T follicular helper cell (primary cell): ENCODE data around the gene TSR1.
A peak's percentile ranks its signal among the peaks of the same experiment; 100 is the strongest.

ENCODE experiments used
- DNase-seq: peaks from one replicate; pipeline ENCODE4 v3.0.0-alpha.2; 2020; ENCODE audit warnings: low read depth

Gene TSR1

GRCh38 chr17:2369039-2369438, 32.8 kb upstream of the TSR1 start:
- DNase-seq, result no peak

- DNase-seq, result no peak
Measured at GRCh38 chr17:2368359-2368758, 32.1 kb upstream of the TSR1 start.

- no peak for DNase-seq
Measured at GRCh38 chr17:2366747-2367494, 30.7 kb upstream of the TSR1 start.

- no peak for DNase-seq
Measured at GRCh38 chr17:2365132-2365531, 28.9 kb upstream of the TSR1 start.

- no peak for DNase-seq
Measured at GRCh38 chr17:2364763-2365116, 28.5 kb upstream of the TSR1 start.

GRCh38 chr17:2363851-2364762, 27.9 kb upstream of the TSR1 start:
- no peak for DNase-seq

GRCh38 chr17:2363318-2363717, 27.1 kb upstream of the TSR1 start:
- no peak for DNase-seq

GRCh38 chr17:2362881-2363280, 26.6 kb upstream of the TSR1 start:
- DNase-seq, result no peak

- no peak for DNase-seq
Measured at GRCh38 chr17:2362416-2362815, 26.2 kb upstream of the TSR1 start.

- no peak for DNase-seq
Measured at GRCh38 chr17:2362016-2362415, 25.8 kb upstream of the TSR1 start.

GRCh38 chr17:2361010-2361760, 24.9 kb upstream of the TSR1 start:
- no peak for DNase-seq

- DNase-seq, result no peak
Measured at GRCh38 chr17:2357931-2358434, 21.7 kb upstream of the TSR1 start.

- DNase-seq, result no peak
Measured at GRCh38 chr17:2357237-2357636, 21.0 kb upstream of the TSR1 start.

- DNase-seq, result no peak
Measured at GRCh38 chr17:2354311-2354710, 18.1 kb upstream of the TSR1 start.

GRCh38 chr17:2351269-2351668, 15.0 kb upstream of the TSR1 start:
- DNase-seq, result no peak

GRCh38 chr17:2347805-2348685, 11.8 kb upstream of the TSR1 start:
- no peak for DNase-seq

GRCh38 chr17:2346475-2346874, 10.2 kb upstream of the TSR1 start:
- no peak for DNase-seq

GRCh38 chr17:2344528-2344927, 8.3 kb upstream of the TSR1 start:
- no peak for DNase-seq

- no peak for DNase-seq
Measured at GRCh38 chr17:2343421-2343820, 7.2 kb upstream of the TSR1 start.

- DNase-seq, result no peak
Measured at GRCh38 chr17:2338315-2338657, 2.0 kb upstream of the TSR1 start.

- peak; percentile 41 for DNase-seq
Measured at GRCh38 chr17:2337544-2338314, 1.5 kb upstream of the TSR1 start.
